AG09319 (cell line): ENCODE measurements around the gene CA7.

Source experiments
- DNase-seq: peaks from one replicate; pipeline ENCODE4 v3.0.0-alpha.2; 2010; ENCODE audit warnings: low read depth; ENCODE audit errors: extremely low read depth
- CTCF ChIP-seq: IDR thresholded peaks from 2 replicates; pipeline ENCODE4 v1.5.1; 2011; ENCODE audit warnings: low read depth, mild to moderate bottlenecking, inconsistent platforms, low read length, moderate library complexity

The CA7 gene

DNA sequence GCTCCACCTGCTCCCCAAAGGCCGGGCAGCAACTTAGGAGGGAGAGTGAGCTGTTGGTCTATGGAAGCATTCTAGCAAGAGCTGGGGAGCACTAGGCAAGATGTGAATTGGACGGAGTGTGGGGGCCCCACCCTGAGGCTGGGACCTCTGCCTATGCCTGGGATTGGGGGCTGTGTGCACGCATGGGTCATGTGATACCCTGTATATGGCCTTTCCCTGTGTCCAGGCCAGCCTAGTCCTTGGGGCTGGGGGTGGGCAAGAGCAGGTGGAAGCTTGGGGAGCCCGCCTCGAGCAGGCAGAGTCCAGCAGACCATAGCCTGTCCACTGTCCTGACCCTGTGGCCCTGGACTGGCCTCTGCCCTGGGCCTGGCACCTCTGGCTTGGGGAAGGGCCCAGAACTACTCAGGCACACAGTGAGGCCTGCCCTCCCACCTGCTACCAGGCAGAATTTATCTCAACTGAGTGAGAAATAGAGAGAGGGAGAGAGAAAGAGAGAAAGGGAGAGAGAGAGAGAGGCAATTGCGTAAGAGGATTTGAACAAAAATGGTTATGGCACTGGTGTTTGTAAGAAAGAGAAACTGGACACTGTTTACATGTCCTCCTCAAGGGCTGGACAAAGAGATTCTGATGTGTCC lies 55.2 kb downstream of the CA7 start:
- TF ChIP-seq CTCF, result no peak
- peak; percentile 62 for DNase-seq

GRCh38 chr16:66899945-66900710 lies 55.9 kb downstream of the CA7 start:
- DNase-seq, result peak; percentile 62
- TF ChIP-seq CTCF, result no peak

DNA sequence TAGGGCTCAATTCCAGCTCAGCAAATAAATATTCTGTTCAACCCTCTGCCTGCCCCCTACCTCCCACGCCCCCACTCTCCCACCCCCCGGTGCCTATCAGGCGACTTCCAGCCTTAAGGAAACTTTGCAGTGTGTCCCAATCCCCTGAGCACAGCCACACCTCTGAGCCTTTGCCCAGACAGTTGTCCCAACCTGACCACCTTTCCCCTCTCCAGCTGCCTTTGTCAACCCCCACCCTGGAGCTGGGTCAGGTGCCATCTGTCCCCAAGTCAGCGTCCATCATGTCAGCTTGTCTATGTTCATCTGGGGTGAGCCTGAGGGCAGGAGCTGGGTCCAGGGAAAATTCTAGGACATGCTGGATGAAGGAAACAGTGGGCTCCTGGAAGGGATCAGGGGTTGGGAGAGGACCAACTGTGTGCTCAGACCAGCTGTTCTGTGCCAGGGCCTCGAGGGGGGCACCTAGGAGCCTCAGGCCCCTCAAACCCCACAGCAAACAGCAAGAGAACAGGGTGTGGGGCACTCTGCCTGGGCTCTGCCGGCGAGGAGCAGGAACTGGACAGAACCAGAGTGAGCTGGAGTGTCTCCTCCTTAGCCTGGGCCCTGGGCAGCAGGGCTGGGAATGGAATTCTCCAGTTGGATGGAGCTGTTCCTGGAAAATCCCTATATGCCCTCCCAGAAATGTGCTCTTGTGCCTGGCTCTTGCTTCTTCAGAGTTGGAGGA lies 56.7 kb downstream of the CA7 start:
- DNase-seq, result no peak
- TF ChIP-seq CTCF, result no peak

GRCh38 chr16:66901626-66902025 lies 57.4 kb downstream of the CA7 start:
- TF ChIP-seq CTCF, result no peak
- no peak for DNase-seq

DNA sequence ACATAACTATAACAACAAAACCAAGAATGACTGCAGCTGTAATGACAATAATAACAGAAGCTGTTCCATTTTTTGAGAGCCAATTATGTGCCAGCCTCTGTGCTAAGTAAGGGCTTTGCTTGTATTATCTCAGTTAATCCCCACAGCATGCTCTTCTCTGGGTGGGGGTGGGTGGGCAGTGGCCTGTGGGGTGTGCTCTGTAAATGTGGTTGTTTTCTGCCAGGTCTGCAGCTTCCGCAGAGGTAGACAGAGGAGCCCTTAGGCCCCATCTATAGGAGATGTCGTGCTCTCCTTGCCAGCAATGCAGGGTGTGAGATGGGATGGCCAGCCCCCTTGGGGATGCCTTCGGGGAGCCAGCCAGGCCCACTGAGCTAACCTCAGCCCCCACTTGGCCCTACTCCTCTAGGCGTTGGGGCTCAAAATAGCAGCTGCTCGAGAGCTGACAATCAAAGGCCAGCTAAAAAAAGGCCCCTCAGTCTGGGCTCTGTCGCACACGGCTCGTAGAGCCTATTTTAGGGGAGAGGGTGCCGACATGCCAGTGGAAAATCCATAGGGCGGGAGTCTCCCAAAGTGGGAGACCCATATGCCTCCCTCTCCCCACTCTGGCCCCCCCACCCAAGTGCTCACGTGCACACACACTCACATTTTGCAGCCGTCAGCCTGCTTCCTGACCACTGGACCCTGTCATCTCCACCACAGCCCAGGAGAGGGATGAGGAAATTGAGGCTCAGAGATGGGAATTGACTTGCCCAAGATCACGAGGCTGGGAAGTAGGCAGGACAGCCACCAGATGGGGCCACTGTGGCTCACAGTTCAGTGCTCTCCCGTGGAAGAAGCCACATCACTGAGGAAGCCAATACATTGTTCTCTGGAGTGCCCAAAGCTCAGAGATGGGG lies 58.7 kb downstream of the CA7 start:
- no peak for DNase-seq
- TF ChIP-seq CTCF, result no peak
